Testis (tissue), 3 donors: ENCODE measurements around the gene MARCKS. TPM values are rescaled to one million over a fixed set of nuclear protein-coding genes. Genes with fewer than 3 reads are reported as not detected.

Experiments used
- DNase-seq: peaks from one replicate; pipeline ENCODE4 v3.0.0-alpha.2; 2019
- H3K27ac ChIP-seq, 2 donors: fragments of 200-600 bp; sonication (generic); one replicate each; pipeline ENCODE4 v1.5.1; 2019
- H3K27me3 ChIP-seq: fragments of 200-600 bp; sonication (generic); one replicate; pipeline ENCODE4 v1.5.1; 2019
- H3K36me3 ChIP-seq: fragments of 200-600 bp; sonication (generic); one replicate; pipeline ENCODE4 v1.5.1; 2017; ENCODE audit warnings: low read depth; ENCODE audit errors: missing control alignments
- H3K4me1 ChIP-seq: fragments of 200-600 bp; sonication (generic); one replicate; pipeline ENCODE4 v1.5.1; 2019
- H3K4me3 ChIP-seq, 2 donors: fragments of 200-600 bp; sonication (generic); one replicate each; pipeline ENCODE4 v1.5.1; 2017 to 2019
- H3K9me3 ChIP-seq: fragments of 200-600 bp; sonication (generic); one replicate; pipeline ENCODE4 v1.5.1; 2017
- CTCF ChIP-seq, 3 experiments: fragments of 450-650 bp in 2 of 3; fragments of 200-600 bp in 1 of 3; sonication (generic) in 1 of 3; IDR thresholded peaks; one replicate each; pipeline ENCODE4 v1.5.1; 2016 to 2019; ENCODE audit warnings: antibody characterized with exemption in 3 of 3, mild to moderate bottlenecking in 2 of 3, moderate library complexity in 1 of 3
- POLR2A ChIP-seq: fragments of 450-650 bp; IDR thresholded peaks from one replicate; pipeline ENCODE4 v1.6.1; 2017; ENCODE audit warnings: antibody characterized with exemption, mild to moderate bottlenecking, moderate library complexity
- WGBS, 2 donors: methylation state at CpG; one replicate each; pipeline ENCODE4 v1.1.5; 2018; 5-methylcytosine and 5-hydroxymethylcytosine counted together
- intact Hi-C: fragments of 100-400 bp; cut with DNase I; formaldehyde crosslinking; loops from one replicate; pipeline ENCODE4 v1.15.1; 2023; ENCODE audit warnings: low total_unique reads
- polyA plus RNA-seq: library from polyadenylated mRNA; stranded (reverse); fragments of 350-450 nt; fragmentation: Illumina TruSeq; extraction: RNeasy Lipid Tissue Mini Kit (QIAGEN cat#74804); gene quantifications from one replicate; pipeline ENCODE4 v1.2.3, GENCODE V29; 2014; ENCODE audit warnings: low read depth, low replicate concordance; ENCODE audit not compliant: insufficient read depth
- total RNA-seq, 2 donors: library from RNA; depleted of rRNA; stranded (reverse); fragments of >200 nt; gene quantifications; one replicate each; pipeline ENCODE4 v1.2.3, GENCODE V29; 2016

MARCKS gene
- total and polyA plus RNA-seq, 3 donors from 2014 or later: 21.5 to 32.7 (median 26.6) TPM

GRCh38 chr6:113819169-113819830 lies 37.8 kb upstream of the MARCKS start:
- Histone ChIP-seq H3K27ac (no peak overlapping the region), H3K4me1 (no peaks in the 10 kb centered on the region), H3K36me3 (no peaks in the 10 kb centered on the region), H3K9me3 (no peaks in the 10 kb centered on the region), H3K4me3 (no peak overlapping the region), H3K27me3 (no peaks in the 10 kb centered on the region)
- intact Hi-C loops: no loop called here
- no peak for DNase-seq
- TF ChIP-seq CTCF (IDR thresholded peaks at IDR 0.05): no peak
- TF ChIP-seq POLR2A: no peak
- WGBS, 2 donors: 60 to 68% methylated on average over 2 of the region's 2 CpGs

GRCh38 chr6:113820761-113821160 lies 36.4 kb upstream of the MARCKS start:
- WGBS, 2 donors: 95% methylated on average over 5 of the region's 5 CpGs
- intact Hi-C loops: no loop called here

GRCh38 chr6:113821445-113821844 lies 35.7 kb upstream of the MARCKS start:
- Histone ChIP-seq H3K27ac (no peak overlapping the region), H3K4me1 (peaks cover 10% of the 10 kb centered on the region), H3K4me3 (no peak overlapping the region), H3K9me3 (no peaks in the 10 kb centered on the region), H3K36me3 (no peaks in the 10 kb centered on the region), H3K27me3 (no peaks in the 10 kb centered on the region)
- intact Hi-C loops: no loop called here
- 90 to 96% methylated on average over 3 of the region's 3 CpGs for WGBS, 2 donors
- TF ChIP-seq CTCF (IDR thresholded peaks at IDR 0.05) (no peak), POLR2A (no peak)
- no peak for DNase-seq

More at GRCh38 chr6:113820761-113821160, 36.4 kb upstream of the MARCKS start:
- no peak for TF ChIP-seq CTCF (IDR thresholded peaks at IDR 0.05)
- TF ChIP-seq POLR2A: no peak
- no peak for DNase-seq
- no peak overlapping the region for H3K27ac ChIP-seq
- H3K4me1 ChIP-seq: peaks cover 7% of the 10 kb centered on the region
- no peak overlapping the region for H3K4me3 ChIP-seq
- no peaks in the 10 kb centered on the region for H3K27me3 ChIP-seq
- H3K9me3 ChIP-seq: no peaks in the 10 kb centered on the region
- no peaks in the 10 kb centered on the region for H3K36me3 ChIP-seq

GRCh38 chr6:113823916-113824315 lies 33.2 kb upstream of the MARCKS start:
- TF ChIP-seq CTCF (IDR thresholded peaks at IDR 0.05): no peak
- no peaks in the 10 kb centered on the region for H3K9me3 ChIP-seq
- peaks cover 10% of the 10 kb centered on the region for H3K4me1 ChIP-seq
- no peaks in the 10 kb centered on the region for H3K27me3 ChIP-seq
- H3K27ac ChIP-seq: no peak overlapping the region
- WGBS, 2 donors: 72 to 88% methylated on average over 3 of the region's 3 CpGs
- DNase-seq: no peak
- intact Hi-C loops: no loop called here
- H3K36me3 ChIP-seq: no peaks in the 10 kb centered on the region
- no peak overlapping the region for H3K4me3 ChIP-seq

GRCh38 chr6:113824411-113824810 lies 32.7 kb upstream of the MARCKS start:
- Histone ChIP-seq H3K4me3 (no peak overlapping the region), H3K27ac (no peak overlapping the region), H3K27me3 (no peaks in the 10 kb centered on the region), H3K36me3 (no peaks in the 10 kb centered on the region), H3K9me3 (no peaks in the 10 kb centered on the region), H3K4me1 (peaks cover 10% of the 10 kb centered on the region)
- TF ChIP-seq POLR2A (no peak), CTCF (IDR thresholded peaks at IDR 0.05) (no peak)
- intact Hi-C loops: no loop called here
- no peak for DNase-seq
- WGBS, 2 donors: 61 to 82% methylated on average over 2 of the region's 2 CpGs
